GM19372 (cell line): Measurements from ENCODE around the gene FPGT.
A peak's percentile ranks its signal among the peaks of the same experiment; 100 is the strongest.
"Not testable (repeated sequence)": the region's sequence is repeated elsewhere in the genome, so short reads cannot be mapped to it uniquely, and the experiment has no call there.

Source experiments
- ATAC-seq: cut with Tn5 transposase; IDR thresholded peaks from one replicate; pipeline ENCODE4 v1.9.1; 2021; ENCODE audit warnings: mild to moderate bottlenecking, low read depth, moderate library complexity; ENCODE audit not compliant: unreplicated experiment

The FPGT gene

DNA sequence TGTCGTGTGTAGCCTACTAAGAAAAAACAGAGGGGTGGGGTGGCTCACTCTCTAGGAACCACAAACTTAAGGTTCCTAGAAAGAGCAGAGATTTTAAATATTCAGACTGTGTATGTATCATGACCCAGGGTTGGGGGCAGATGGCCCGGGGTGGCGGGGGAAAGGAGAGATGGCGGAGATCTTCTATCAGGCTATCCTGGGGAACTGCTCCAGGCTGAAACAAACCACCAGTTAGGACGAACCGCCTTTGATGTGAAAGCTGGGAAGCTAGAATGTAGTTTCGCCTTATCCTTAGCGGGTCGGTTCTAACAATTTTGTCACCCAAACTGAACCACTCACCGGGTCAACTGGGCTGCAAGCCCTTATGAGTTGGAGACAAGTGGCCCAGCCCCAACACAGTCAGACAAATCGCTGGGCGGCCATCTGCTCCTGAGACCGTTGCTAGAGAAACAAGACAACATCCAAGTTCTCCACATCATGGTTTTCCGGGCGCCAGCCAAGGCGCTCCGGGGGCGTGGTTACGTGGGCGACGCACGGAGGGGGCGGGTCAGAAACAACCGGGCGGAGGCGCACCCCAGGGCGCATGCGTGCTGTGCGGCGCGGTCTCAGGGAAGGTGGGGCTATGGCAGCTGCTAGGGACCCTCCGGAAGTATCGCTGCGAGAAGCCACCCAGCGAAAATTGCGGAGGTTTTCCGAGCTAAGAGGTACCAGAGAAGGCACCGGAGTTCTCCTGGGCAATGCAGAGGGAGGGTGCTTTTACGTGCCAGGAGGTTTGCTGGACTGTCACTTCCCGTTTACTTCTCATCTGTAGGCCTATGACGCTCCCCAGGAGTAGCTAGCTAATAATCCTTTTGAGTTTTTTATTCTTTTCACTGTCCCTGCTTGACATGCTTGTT is at the start of gene FPGT, which contains the start of gene LRRIQ3:
Gene FPGT, plus strand, starts transcription at position 586 of the 896 bp plus-strand sequence. Its CDS starts 37 bp downstream, at position 623.
Gene LRRIQ3, minus strand, starts transcription at position 520 of the 896 bp plus-strand sequence. CDS start 14,492 bp downstream, outside the sequence.
- peak; percentile 91 for ATAC-seq

DNA sequence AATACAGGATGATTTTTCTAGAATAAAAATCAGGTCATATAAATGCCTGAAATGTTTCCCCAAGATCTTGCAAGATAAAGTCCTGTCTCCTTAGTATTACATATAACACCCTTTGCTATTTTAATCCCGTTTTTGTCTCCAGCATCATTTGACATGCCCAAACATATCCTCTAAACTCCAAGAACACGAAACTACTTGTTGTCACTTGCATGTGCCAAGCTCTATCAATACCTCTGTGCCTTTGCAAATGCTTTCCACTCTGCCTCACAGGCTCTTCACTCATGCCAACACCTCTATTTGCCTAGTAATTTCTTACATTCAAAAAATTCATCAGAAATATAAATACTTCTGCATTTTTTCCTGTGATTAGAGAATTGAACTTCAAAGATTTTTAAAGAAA is 38.0 kb upstream of the FPGT start:
- ATAC-seq: no peak

DNA sequence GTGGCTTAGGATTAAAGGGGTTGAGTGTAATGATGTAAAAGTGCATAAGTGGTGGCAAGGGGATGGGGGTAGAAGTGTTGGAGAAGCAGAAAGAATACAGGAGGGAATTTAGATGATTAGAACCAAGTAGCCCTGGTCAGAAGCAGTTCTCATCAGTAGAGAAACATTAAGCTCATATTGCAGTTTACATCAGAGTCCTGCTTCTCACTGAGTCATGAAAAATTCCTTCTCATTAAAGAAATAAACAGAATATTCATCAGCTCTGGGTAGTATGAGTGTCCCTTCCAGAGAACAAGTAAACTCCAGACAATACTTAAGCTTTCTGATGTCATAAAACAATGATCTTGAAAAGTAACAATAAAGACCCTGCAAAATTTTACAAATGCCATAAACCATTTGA is 36.5 kb upstream of the FPGT start:
- ATAC-seq: no peak

DNA sequence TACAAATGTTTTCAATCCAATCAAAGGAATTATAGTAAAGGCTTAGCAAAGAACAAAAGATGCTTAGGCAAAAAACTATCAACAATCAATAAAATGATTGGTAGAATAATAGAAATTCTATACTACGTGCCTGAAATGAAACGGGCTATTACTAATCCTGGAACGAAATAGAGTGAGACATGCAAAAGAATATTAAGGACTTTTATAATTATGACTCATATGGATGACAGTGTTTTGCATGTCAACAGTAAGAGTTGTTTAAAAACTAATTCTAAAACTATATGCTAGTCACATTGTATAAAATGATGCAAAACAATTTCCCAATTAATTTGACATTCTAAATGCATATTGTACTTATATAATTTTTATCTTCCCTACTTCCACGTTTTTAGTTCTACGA is 35.7 kb upstream of the FPGT start:
- ATAC-seq: no peak

- not testable (repeated sequence) for ATAC-seq
These were observed 23.6 kb upstream of the FPGT start for GRCh38 chr1:74174423-74174822.

GRCh38 chr1:74180490-74180889 is 17.6 kb upstream of the FPGT start:
- no peak for ATAC-seq

DNA sequence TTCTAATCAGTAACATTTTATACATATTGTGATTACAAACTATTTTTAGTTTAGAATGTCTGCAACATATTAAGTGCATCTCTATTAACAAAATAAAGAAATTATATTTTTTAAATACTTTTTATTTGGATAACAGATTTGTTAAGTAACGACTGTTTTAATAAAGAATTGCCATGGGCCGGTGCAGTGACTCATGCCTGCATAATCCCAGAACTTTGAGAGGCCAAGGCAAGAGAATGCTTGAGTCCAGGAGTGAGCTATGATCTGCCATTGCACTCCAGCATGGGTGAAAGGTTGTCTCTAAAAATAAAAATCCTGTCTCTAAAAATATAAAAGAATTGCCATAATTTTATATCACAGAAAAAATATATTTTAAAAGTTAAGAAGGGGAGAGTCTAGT is 4.1 kb upstream of the FPGT start:
- no peak for ATAC-seq

- no peak for ATAC-seq
These were observed 2.7 kb upstream of the FPGT start for GRCh38 chr1:74195339-74195738.

- ATAC-seq: no peak
These were observed 787 bp upstream of the FPGT start for GRCh38 chr1:74197255-74197654.

GRCh38 chr1:74199504-74199903 is 1.5 kb downstream of the FPGT start:
- no peak for ATAC-seq

GRCh38 chr1:74205266-74205665 is 7.2 kb downstream of the FPGT start:
- no peak for ATAC-seq

- ATAC-seq: no peak
These were observed 17.2 kb downstream of the FPGT start for GRCh38 chr1:74215229-74215628.

GRCh38 chr1:74222701-74223100 is 24.7 kb downstream of the FPGT start:
- ATAC-seq: no peak

DNA sequence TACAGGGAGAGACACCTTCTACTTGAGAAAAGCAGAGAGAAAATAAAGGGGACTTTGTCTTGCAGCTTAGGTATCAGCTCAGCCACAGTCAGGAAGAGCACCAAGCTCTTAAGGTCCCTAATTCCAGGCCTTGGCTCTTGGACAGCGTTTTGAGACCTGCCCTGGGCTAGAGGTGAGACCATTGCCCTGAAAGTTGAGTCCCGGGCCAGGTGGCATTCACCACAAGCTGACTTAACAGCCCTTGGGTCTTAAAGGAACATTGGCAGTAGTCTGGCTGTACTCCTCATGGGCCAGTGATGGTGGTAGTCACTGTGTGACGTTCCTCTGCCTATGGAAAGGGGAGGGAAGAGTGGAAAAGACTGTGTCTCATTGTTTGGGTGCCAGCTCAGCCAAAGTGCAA is 25.4 kb downstream of the FPGT start:
- no peak for ATAC-seq

- ATAC-seq: no peak
These were observed 37.1 kb downstream of the FPGT start, which contains the start of gene TNNI3K for GRCh38 chr1:74235153-74235552. Gene TNNI3K (plus strand): TSS chr1:74235387. CDS start chr1:74235452, 65 bp downstream.

GRCh38 chr1:74236440-74236839 is 38.4 kb downstream of the FPGT start:
- ATAC-seq: no peak

GRCh38 chr1:74237035-74237434 is 39.0 kb downstream of the FPGT start:
- ATAC-seq: no peak

GRCh38 chr1:74237787-74238186 is 39.7 kb downstream of the FPGT start:
- ATAC-seq: no peak

DNA sequence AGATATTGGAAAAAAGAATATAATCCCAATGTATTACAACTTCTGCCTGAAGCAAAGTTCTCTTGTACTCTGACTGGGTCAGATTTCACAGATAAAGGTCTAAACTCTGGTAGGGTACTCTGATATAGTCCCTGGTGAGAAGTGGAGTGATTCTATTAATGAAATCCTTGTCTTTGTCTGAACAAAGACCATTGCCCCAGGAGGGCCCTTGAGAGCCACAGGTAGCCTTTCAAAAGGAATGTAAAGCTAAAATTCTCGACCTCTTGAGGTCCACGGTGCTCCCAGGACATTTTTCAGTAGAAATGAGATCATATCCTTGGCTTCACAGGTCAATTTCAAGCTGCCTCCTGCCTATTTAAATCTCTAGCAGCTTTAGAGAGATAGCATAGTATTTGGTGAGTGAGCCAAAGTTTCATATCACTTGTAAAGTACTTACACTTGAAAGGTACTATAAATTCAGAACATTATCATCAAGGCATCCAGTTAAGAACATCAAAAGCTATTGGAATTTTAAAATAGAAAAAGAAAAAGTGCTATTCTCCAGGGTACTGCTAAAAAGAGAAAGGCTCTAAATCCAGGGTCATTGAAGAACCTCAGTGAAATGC is 47.2 kb downstream of the FPGT start:
- no peak for ATAC-seq

DNA sequence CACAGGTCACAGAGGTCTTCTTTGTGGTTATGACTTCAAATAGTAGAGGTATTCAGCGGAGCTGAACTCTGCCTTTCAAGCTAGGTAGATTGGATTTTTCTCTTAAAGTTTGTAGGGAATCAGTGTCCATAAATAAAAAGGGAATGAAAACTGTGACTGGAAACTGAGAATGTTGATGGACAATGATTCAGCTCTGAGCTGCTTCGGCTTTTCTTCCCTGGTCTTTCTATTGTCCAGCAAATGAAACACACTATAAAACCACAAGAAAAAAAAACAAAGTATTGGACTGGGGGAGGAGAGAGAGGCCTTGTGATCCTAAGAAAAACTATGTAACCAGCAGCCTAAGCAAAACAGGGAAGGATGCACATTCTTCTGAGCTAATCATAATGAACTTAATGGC is 48.3 kb downstream of the FPGT start:
- no peak for ATAC-seq

DNA sequence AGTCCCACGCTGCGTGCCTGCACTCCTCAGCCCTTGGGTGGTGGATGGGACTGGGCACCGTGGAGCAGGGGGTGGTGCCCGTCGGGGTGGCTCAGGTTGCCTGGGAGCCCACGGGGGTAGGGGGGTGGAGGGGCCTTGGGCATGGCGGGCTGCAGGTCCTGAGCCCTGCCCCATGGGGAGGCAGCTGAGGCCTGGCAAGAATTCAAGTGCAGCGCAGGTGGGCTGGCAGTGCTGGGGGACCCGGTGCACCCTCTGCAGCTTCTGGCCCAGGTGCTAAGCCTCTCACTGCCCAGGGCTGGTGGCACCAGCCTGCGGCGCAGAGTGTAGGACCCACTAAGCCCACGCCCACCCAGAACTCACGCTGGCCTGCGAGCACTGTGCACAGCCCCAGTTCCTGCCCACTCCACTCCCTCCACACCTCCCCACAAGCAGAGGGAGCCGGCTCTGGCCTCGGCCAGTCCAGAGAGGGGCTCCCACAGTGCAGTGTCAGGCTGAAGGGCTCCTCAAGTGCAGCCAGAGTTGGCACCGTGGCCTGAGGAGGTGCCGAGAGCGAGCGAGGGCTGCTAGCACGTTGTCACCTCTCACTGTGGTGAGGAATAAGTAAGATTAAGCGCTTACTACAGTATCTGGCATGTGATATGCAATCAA is 50.0 kb downstream of the FPGT start:
- no peak for ATAC-seq
